Measurements from ENCODE around the gene ZBTB32. TPM values are rescaled to one million over a fixed set of nuclear protein-coding genes. Genes with fewer than 3 reads are reported as not detected.
A peak's percentile ranks its signal among the peaks of the same experiment; 100 is the strongest.

The ZBTB32 gene
- total RNA-seq, 3 donors from 2014 or later, result 0.33 TPM; not detected in 2

GRCh38 chr19:35740423-35741202 lies 36.3 kb downstream of the ZBTB32 start:
- peaks cover 7% of the 10 kb centered on the region for H3K36me3 ChIP-seq

GRCh38 chr19:35741203-35741515 lies 36.8 kb downstream of the ZBTB32 start:
- no peak for TF ChIP-seq POLR2A (IDR thresholded peaks at IDR 0.05)
- no peak for TF ChIP-seq POLR2AphosphoS5 (IDR thresholded peaks at IDR 0.05)
- TF ChIP-seq CTCF (IDR thresholded peaks at IDR 0.05), result no peak
- peak overlapping the region; percentile 53 to 76 (median 65) for H3K4me3 ChIP-seq
- no peaks in the 10 kb centered on the region for H3K9me3 ChIP-seq
- H3K4me1 ChIP-seq, result peaks cover 6 to 13% of the 10 kb centered on the region in 2 donors
- intact Hi-C loops (cut with DNase I; ENCODE audit: low total_unique reads), result no loop called here
- peak overlapping the region; percentile 33 to 89 for H3K27ac ChIP-seq
- no peaks in the 10 kb centered on the region for H3K27me3 ChIP-seq
- H3K36me3 ChIP-seq, result peaks cover 7% of the 10 kb centered on the region
- no peak for DNase-seq (ENCODE audit: low spot score in 2 of 2)

More at GRCh38 chr19:35740423-35741202, 36.3 kb downstream of the ZBTB32 start:
- Histone ChIP-seq H3K4me1 (peaks cover 6 to 11% of the 10 kb centered on the region in 2 donors), H3K4me3 (peak overlapping the region; percentile 53 to 76 (median 65)), H3K27me3 (no peaks in the 10 kb centered on the region), H3K27ac (peak overlapping the region; percentile 66 to 89), H3K9me3 (no peaks in the 10 kb centered on the region)
- peak; percentile 97 for DNase-seq (ENCODE audit: low spot score in 2 of 2)
- intact Hi-C loops (cut with DNase I; ENCODE audit: low total_unique reads), result no loop called here
- TF ChIP-seq POLR2A (IDR thresholded peaks at IDR 0.05) (no peak), POLR2AphosphoS5 (IDR thresholded peaks at IDR 0.05) (peak; percentile 36 to 90 (median 51))

DNA sequence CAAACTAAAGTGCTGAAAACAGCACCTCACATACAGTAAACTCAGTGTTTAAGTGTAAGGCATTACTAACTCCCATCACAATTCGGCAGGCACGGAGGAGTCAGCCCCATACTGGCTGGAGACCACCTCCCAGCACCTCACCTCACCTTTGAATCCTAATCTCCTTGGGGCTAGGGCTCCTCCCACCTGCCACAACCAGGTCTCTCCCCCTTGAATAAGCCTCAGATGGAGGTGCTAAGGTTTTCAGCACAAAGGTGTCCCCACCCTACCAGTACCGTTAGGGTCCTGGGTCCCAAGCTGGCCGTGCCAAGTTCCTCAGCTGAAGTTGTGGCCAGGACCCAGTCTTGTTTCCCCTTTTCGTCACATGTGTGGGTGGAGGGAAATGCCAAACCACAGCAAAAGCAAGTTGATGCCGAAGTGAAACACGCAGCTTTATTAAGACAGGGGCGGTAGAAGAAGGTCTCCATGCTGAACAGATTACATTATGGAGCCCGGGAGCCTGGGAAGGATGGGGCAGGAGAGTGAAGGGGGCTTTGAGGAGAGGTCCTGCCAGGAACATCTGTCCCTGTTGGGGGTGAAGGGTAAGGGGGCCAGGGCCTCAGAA lies 37.9 kb downstream of the ZBTB32 start, which contains the start of gene IGFLR1:
Gene IGFLR1 (minus strand): TSS at position 332 of the 604 bp plus-strand sequence. CDS start 1,272 bp downstream, outside the sequence.
- Histone ChIP-seq H3K9me3 (no peaks in the 10 kb centered on the region), H3K27ac (peak within 1 kb of the TSS; percentile 41 to 89), H3K27me3 (no peaks in the 10 kb centered on the region), H3K4me3 (peak within 1 kb of the TSS; percentile 53 to 76 (median 65)), H3K36me3 (peaks cover 7% of the 10 kb centered on the region), H3K4me1 (peaks cover 6 to 23% of the 10 kb centered on the region in 2 donors)
- no peak for DNase-seq (ENCODE audit: low spot score in 2 of 2)
- TF ChIP-seq POLR2A (IDR thresholded peaks at IDR 0.05), result no peak
- no peak for TF ChIP-seq CTCF (IDR thresholded peaks at IDR 0.05)
- no peak for TF ChIP-seq POLR2AphosphoS5 (IDR thresholded peaks at IDR 0.05)
- intact Hi-C loops (cut with DNase I; ENCODE audit: low total_unique reads), result no loop called here

GRCh38 chr19:35743640-35744429 lies 39.5 kb downstream of the ZBTB32 start:
- peak overlapping the region in 2 of 3 donors; percentile 97 to 98 for H3K4me3 ChIP-seq
- no peaks in the 10 kb centered on the region for H3K9me3 ChIP-seq
- no peak for TF ChIP-seq POLR2A (IDR thresholded peaks at IDR 0.05)
- no peak for TF ChIP-seq CTCF (IDR thresholded peaks at IDR 0.05)
- TF ChIP-seq POLR2AphosphoS5 (IDR thresholded peaks at IDR 0.05), result no peak
- no peaks in the 10 kb centered on the region for H3K27me3 ChIP-seq
- H3K27ac ChIP-seq, result peak overlapping the region; percentile 100
- DNase-seq (ENCODE audit: low spot score in 2 of 2), result no peak
- H3K36me3 ChIP-seq, result no peaks in the 10 kb centered on the region
- H3K4me1 ChIP-seq, result peaks cover 6 to 23% of the 10 kb centered on the region in 2 donors
- intact Hi-C loops (cut with DNase I; ENCODE audit: low total_unique reads), result no loop called here

All from breast epithelium (tissue), 4 donors.